GM12892 (cell line): Measurements from ENCODE around the gene CCDC83.
"Not testable (repeated sequence)": the region's sequence is repeated elsewhere in the genome, so short reads cannot be mapped to it uniquely, and the experiment has no call there.

Experiments
- DNase-seq: peaks from one replicate; pipeline ENCODE4 v3.0.0; 2011; ENCODE audit not compliant: insufficient read length
- FAIRE-seq: peaks from 2 replicates; lab custom pipeline; 2011; peaks lifted over from hg19 to GRCh38; lab: Jason Lieb, UNC
- POLR2A ChIP-seq: IDR thresholded peaks from 2 replicates; pipeline ENCODE4 v1.6.1; 2011; ENCODE audit warnings: low read depth, low read length, control low read depth
- POLR2AphosphoS5 ChIP-seq: IDR thresholded peaks from 2 replicates; pipeline ENCODE4 v1.6.1; 2011; ENCODE audit warnings: low read depth, low read length, control low read depth
- TAF1 ChIP-seq: IDR thresholded peaks from 2 replicates; pipeline ENCODE4 v1.6.1; 2011; ENCODE audit warnings: low read depth, mild to moderate bottlenecking, control low read depth, low read length, borderline replicate concordance

Gene CCDC83

GRCh38 chr11:85821636-85822035 lies 33.5 kb upstream of the CCDC83 start:
- TF ChIP-seq POLR2AphosphoS5: no peak
- no peak for TF ChIP-seq TAF1
- no peak for TF ChIP-seq POLR2A
- FAIRE-seq (no peak), DNase-seq (no peak)

GRCh38 chr11:85822814-85823213 lies 32.4 kb upstream of the CCDC83 start:
- no peak for DNase-seq
- TF ChIP-seq POLR2AphosphoS5 (no peak), POLR2A (no peak), TAF1 (no peak)
- FAIRE-seq: no peak

GRCh38 chr11:85823816-85824215 lies 31.4 kb upstream of the CCDC83 start:
- no peak for DNase-seq
- no peak for FAIRE-seq
- no peak for TF ChIP-seq POLR2AphosphoS5
- TF ChIP-seq POLR2A: no peak

GRCh38 chr11:85825616-85826015 lies 29.6 kb upstream of the CCDC83 start:
- TF ChIP-seq POLR2AphosphoS5: no peak
- TF ChIP-seq POLR2A: no peak
- TF ChIP-seq TAF1: no peak
- FAIRE-seq: no peak
- no peak for DNase-seq

GRCh38 chr11:85826116-85826855 lies 28.9 kb upstream of the CCDC83 start:
- no peak for DNase-seq

GRCh38 chr11:85827748-85828639 lies 27.2 kb upstream of the CCDC83 start:
- FAIRE-seq (no peak), DNase-seq (no peak)
- TF ChIP-seq POLR2AphosphoS5: no peak
- no peak for TF ChIP-seq TAF1
- no peak for TF ChIP-seq POLR2A

More at GRCh38 chr11:85826116-85826855, 28.9 kb upstream of the CCDC83 start:
- no peak for TF ChIP-seq POLR2A
- no peak for TF ChIP-seq POLR2AphosphoS5
- TF ChIP-seq TAF1: no peak
- FAIRE-seq: no peak

GRCh38 chr11:85828640-85828978 lies 26.6 kb upstream of the CCDC83 start:
- TF ChIP-seq POLR2A (no peak), POLR2AphosphoS5 (no peak)
- no peak for DNase-seq
- no peak for FAIRE-seq

- no peak for TF ChIP-seq TAF1
- TF ChIP-seq POLR2AphosphoS5: no peak
- TF ChIP-seq POLR2A: no peak
- FAIRE-seq: no peak
- DNase-seq: no peak
These were observed 26.0 kb upstream of the CCDC83 start for GRCh38 chr11:85829172-85829571.

GRCh38 chr11:85831050-85831449 lies 24.1 kb upstream of the CCDC83 start:
- DNase-seq: no peak
- TF ChIP-seq POLR2AphosphoS5 (no peak), POLR2A (no peak), TAF1 (no peak)
- FAIRE-seq: no peak

GRCh38 chr11:85835263-85835662 lies 19.9 kb upstream of the CCDC83 start:
- FAIRE-seq (no peak), DNase-seq (no peak)
- no peak for TF ChIP-seq TAF1
- no peak for TF ChIP-seq POLR2A
- no peak for TF ChIP-seq POLR2AphosphoS5

GRCh38 chr11:85835729-85836128 lies 19.5 kb upstream of the CCDC83 start:
- no peak for TF ChIP-seq TAF1
- TF ChIP-seq POLR2AphosphoS5: no peak
- TF ChIP-seq POLR2A: no peak
- no peak for DNase-seq
- no peak for FAIRE-seq

- not testable (repeated sequence) for FAIRE-seq, DNase-seq
These were observed 14.3 kb upstream of the CCDC83 start for GRCh38 chr11:85840932-85841331.
